RWPE1 (cell line): ENCODE measurements around the gene REEP3.
"Not testable (repeated sequence)": the region's sequence is repeated elsewhere in the genome, so short reads cannot be mapped to it uniquely, and the experiment has no call there.

Experiments
- CTCF ChIA-PET: fragments of 350-600 bp; sonication (Branson Sonifier 250); formaldehyde crosslinking; extraction: SDS; loops from one replicate; lab custom pipeline; 2021; lab: Yijun Ruan, JAX
- POLR2A ChIA-PET: fragments of 400-600 bp; formaldehyde crosslinking; extraction: SDS; loops from one replicate; lab custom pipeline; 2020; ENCODE audit warnings: antibody characterized with exemption; ENCODE audit not compliant: low non-redundant PET; lab: Yijun Ruan, JAX
- DNase-seq: peaks from one replicate; pipeline ENCODE4 v3.0.0; 2012; ENCODE audit warnings: low spot score
- H3K27ac ChIP-seq: fragments of 450-650 bp; 2 replicates; pipeline ENCODE4 v1.5.1; 2017
- CTCF ChIP-seq: fragments of 450-650 bp; conservative IDR thresholded peaks from 2 replicates; pipeline ENCODE4 v1.5.1; 2017; ENCODE audit warnings: low read depth, mild to moderate bottlenecking

The REEP3 gene

GRCh38 chr10:63494951-63495350, 26.2 kb upstream of the REEP3 start:
- TF ChIP-seq CTCF, result no peak
- ChIA-PET POLR2A (no interaction called here), CTCF (no interaction called here)
- H3K27ac ChIP-seq, result no peak overlapping the region
- DNase-seq, result no peak

- POLR2A ChIA-PET, result no interaction called here
- TF ChIP-seq CTCF, result no peak
These were observed 24.6 kb upstream of the REEP3 start for GRCh38 chr10:63496561-63496960.

GRCh38 chr10:63497321-63497720, 23.9 kb upstream of the REEP3 start:
- H3K27ac ChIP-seq, result no peak overlapping the region
- ChIA-PET POLR2A (no interaction called here), CTCF (no interaction called here)
- DNase-seq, result no peak
- TF ChIP-seq CTCF, result no peak

More at GRCh38 chr10:63496561-63496960, 24.6 kb upstream of the REEP3 start:
- CTCF ChIA-PET, result no interaction called here
- no peak overlapping the region for H3K27ac ChIP-seq
- no peak for DNase-seq

- POLR2A ChIA-PET, result no interaction called here
- CTCF ChIA-PET, result no interaction called here
- no peak overlapping the region for H3K27ac ChIP-seq
- no peak for DNase-seq
- TF ChIP-seq CTCF, result no peak
These were observed 22.5 kb upstream of the REEP3 start for GRCh38 chr10:63498665-63499064.

GRCh38 chr10:63500551-63500950, 20.6 kb upstream of the REEP3 start:
- CTCF ChIA-PET, result interaction anchor here (0.6 kb wide), 1 partner anchor 36 kb away, joined by 8 read pairs; no protein-coding TSS in a partner anchor
- DNase-seq, H3K27ac ChIP-seq, POLR2A ChIA-PET: not testable (repeated sequence)

GRCh38 chr10:63501954-63502353, 19.2 kb upstream of the REEP3 start:
- TF ChIP-seq CTCF, result no peak
- DNase-seq, result no peak
- no peak overlapping the region for H3K27ac ChIP-seq
- ChIA-PET CTCF (interaction anchor here (0.7 kb wide), 1 partner anchor 43 kb away, joined by 3 read pairs; no protein-coding TSS in a partner anchor), POLR2A (no interaction called here)

- ChIA-PET CTCF (no interaction called here), POLR2A (no interaction called here)
- DNase-seq, result no peak
- no peak for TF ChIP-seq CTCF
- H3K27ac ChIP-seq, result no peak overlapping the region
These were observed 18.4 kb upstream of the REEP3 start for GRCh38 chr10:63502832-63503231.
